GM23248 (cell line): ENCODE data around the gene MECR. TPM values are rescaled to one million over a fixed set of nuclear protein-coding genes. Genes with fewer than 3 reads are reported as not detected.

Experiments used
- DNase-seq: peaks from one replicate; pipeline ENCODE4 v3.0.0-alpha.2; 2015
- H2AFZ ChIP-seq: fragments of 200-600 bp; sonication (generic); 2 replicates; pipeline ENCODE4 v1.6.1; 2016; ENCODE audit warnings: antibody characterized with exemption
- H3F3A ChIP-seq: fragments of 200-600 bp; sonication (generic); 2 replicates; pipeline ENCODE4 v1.6.1; 2016; ENCODE audit warnings: mild to moderate bottlenecking, antibody characterized with exemption, mixed run types; ENCODE audit not compliant: insufficient read depth
- H3K27ac ChIP-seq: fragments of 200-600 bp; sonication (generic); 2 replicates; pipeline ENCODE4 v1.5.1; 2016; ENCODE audit warnings: mild to moderate bottlenecking
- H3K27me3 ChIP-seq: fragments of 200-600 bp; sonication (generic); replicated peaks from 2 replicates; pipeline ENCODE4 v1.6.1; 2016; ENCODE audit warnings: mild to moderate bottlenecking; ENCODE audit not compliant: insufficient read depth
- H3K36me3 ChIP-seq: fragments of 200-600 bp; sonication (generic); 2 replicates; pipeline ENCODE4 v1.6.1; 2016; ENCODE audit warnings: low read depth, mild to moderate bottlenecking
- H3K4me1 ChIP-seq: fragments of 200-600 bp; sonication (generic); 2 replicates; pipeline ENCODE4 v1.6.1; 2016; ENCODE audit warnings: mild to moderate bottlenecking; ENCODE audit not compliant: insufficient read depth
- H3K4me2 ChIP-seq: fragments of 200-600 bp; sonication (generic); one replicate; pipeline ENCODE4 v1.6.1; 2016; ENCODE audit warnings: mild to moderate bottlenecking; ENCODE audit not compliant: unreplicated experiment
- H3K4me3 ChIP-seq: fragments of 200-600 bp; sonication (generic); 2 replicates; pipeline ENCODE4 v1.5.1; 2016; ENCODE audit warnings: mild to moderate bottlenecking
- H3K79me2 ChIP-seq: fragments of 200-600 bp; sonication (generic); 2 replicates; pipeline ENCODE4 v1.6.1; 2016; ENCODE audit warnings: mild to moderate bottlenecking; ENCODE audit not compliant: insufficient read depth
- H3K9ac ChIP-seq: fragments of 200-600 bp; sonication (generic); 2 replicates; pipeline ENCODE4 v1.6.1; 2016; ENCODE audit warnings: mild to moderate bottlenecking
- H3K9me2 ChIP-seq: fragments of 200-600 bp; sonication (generic); 2 replicates; pipeline ENCODE4 v1.6.1; 2016; ENCODE audit warnings: mixed run types, mild to moderate bottlenecking, moderate library complexity; ENCODE audit not compliant: insufficient read depth
- H3K9me3 ChIP-seq: fragments of 200-600 bp; sonication (generic); one replicate; pipeline ENCODE4 v1.6.1; 2017; ENCODE audit warnings: low read depth
- H4K20me1 ChIP-seq: fragments of 200-600 bp; sonication (generic); 2 replicates; pipeline ENCODE4 v1.6.0; 2016; ENCODE audit not compliant: insufficient read depth
- EZH2 ChIP-seq: fragments of 200-600 bp; sonication (generic); IDR thresholded peaks from 2 replicates; pipeline ENCODE4 v1.6.1; 2018; ENCODE audit warnings: antibody characterized with exemption, mild to moderate bottlenecking; ENCODE audit not compliant: insufficient read depth, poor library complexity, severe bottlenecking
- EZH2phosphoT487 ChIP-seq: fragments of 200-600 bp; sonication (generic); IDR thresholded peaks from 2 replicates; pipeline ENCODE4 v1.6.1; 2018; ENCODE audit warnings: antibody characterized with exemption, moderate library complexity, mild to moderate bottlenecking, low read depth; ENCODE audit not compliant: insufficient read depth
- WGBS, 2 experiments: methylation state at CpG; one replicate each; pipeline ENCODE4 v1.1.6; 2015 to 2017; ENCODE audit warnings: low lambda C conversion rate in 2 of 2, low coverage in 1 of 2; ENCODE audit errors: missing lambda C conversion rate in 2 of 2; 5-methylcytosine and 5-hydroxymethylcytosine counted together
- in situ Hi-C: fragments of 300-500 bp; cut with MboI; formaldehyde crosslinking; loops from 2 replicates; pipeline ENCODE4 v1.15.0; 2020
- polyA plus RNA-seq: library from polyadenylated mRNA; unstranded; fragments of >200 nt; fragmentation: Nextera tagmentation; extraction: Ambion mirVana; gene quantifications from 2 replicates; pipeline ENCODE4 v1.2.1, GENCODE V29; 2016
- total RNA-seq: library from RNA; depleted of rRNA; stranded (reverse); fragments of >200 nt; shearing (Covaris generic); gene quantifications from 2 replicates; pipeline ENCODE4 v1.2.3, GENCODE V29; 2014

MECR gene
- total and polyA plus RNA-seq, 2 experiments from 2014 or later = 19.1 to 43.3 TPM

- TF ChIP-seq EZH2phosphoT487 = no peak
- TF ChIP-seq EZH2 = no peak
- in situ Hi-C loops = loop anchor here (10.0 to 25.0 kb wide), 3 partner anchors 439 to 1464 kb away; partner anchors contain the start of gene MATN1
- Histone ChIP-seq H3K9me3 (no peaks in the 10 kb centered on the region), H3K9ac (no peak overlapping the region), H3K79me2 (no peaks in the 10 kb centered on the region), H3K36me3 (no peaks in the 10 kb centered on the region), H2AFZ (no peak overlapping the region), H3K4me1 (no peaks in the 10 kb centered on the region), H3K27me3 (no peaks in the 10 kb centered on the region), H3K4me2 (no peak overlapping the region), H3K9me2 (no peaks in the 10 kb centered on the region), H3K4me3 (no peak overlapping the region), H4K20me1 (no peaks in the 10 kb centered on the region), H3F3A (no peaks in the 10 kb centered on the region), H3K27ac (no peak overlapping the region)
- WGBS, 2 experiments = 87 to 100% methylated on average over 2 of the region's 2 CpGs
- no peak for DNase-seq
Measured at GRCh38 chr1:29248409-29248808, 17.7 kb upstream of the MECR start.

- no peaks in the 10 kb centered on the region for H3F3A ChIP-seq
- H3K36me3 ChIP-seq = no peaks in the 10 kb centered on the region
- DNase-seq = no peak
- no peak overlapping the region for H3K4me2 ChIP-seq
- no peaks in the 10 kb centered on the region for H3K4me1 ChIP-seq
- H3K4me3 ChIP-seq = no peak overlapping the region
- H2AFZ ChIP-seq = no peak overlapping the region
- H3K9me2 ChIP-seq = no peaks in the 10 kb centered on the region
- no peaks in the 10 kb centered on the region for H3K27me3 ChIP-seq
- H4K20me1 ChIP-seq = no peaks in the 10 kb centered on the region
- TF ChIP-seq EZH2 (no peak), EZH2phosphoT487 (no peak)
- no peaks in the 10 kb centered on the region for H3K79me2 ChIP-seq
- H3K9ac ChIP-seq = no peak overlapping the region
- H3K9me3 ChIP-seq = no peaks in the 10 kb centered on the region
- no peak overlapping the region for H3K27ac ChIP-seq
- in situ Hi-C loops = loop anchor here (10.0 to 25.0 kb wide), 3 partner anchors 440 to 1465 kb away; partner anchors contain the start of gene MATN1
- 81 to 87% methylated on average over 8 of the region's 8 CpGs for WGBS, 2 experiments
Measured at GRCh38 chr1:29247571-29248273, 17.0 kb upstream of the MECR start.

GRCh38 chr1:29247044-29247443 is 16.3 kb upstream of the MECR start:
- no peak overlapping the region for H3K4me2 ChIP-seq
- H4K20me1 ChIP-seq = no peaks in the 10 kb centered on the region
- TF ChIP-seq EZH2phosphoT487 = no peak
- TF ChIP-seq EZH2 = no peak
- no peaks in the 10 kb centered on the region for H3K27me3 ChIP-seq
- no peaks in the 10 kb centered on the region for H3F3A ChIP-seq
- no peaks in the 10 kb centered on the region for H3K4me1 ChIP-seq
- H3K36me3 ChIP-seq = no peaks in the 10 kb centered on the region
- H2AFZ ChIP-seq = no peak overlapping the region
- H3K9ac ChIP-seq = no peak overlapping the region
- H3K4me3 ChIP-seq = no peak overlapping the region
- no peak for DNase-seq
- in situ Hi-C loops = loop anchor here (10.0 to 25.0 kb wide), 3 partner anchors 440 to 1465 kb away; partner anchors contain the start of gene MATN1
- H3K9me3 ChIP-seq = no peaks in the 10 kb centered on the region
- no peaks in the 10 kb centered on the region for H3K79me2 ChIP-seq
- H3K9me2 ChIP-seq = no peaks in the 10 kb centered on the region
- no peak overlapping the region for H3K27ac ChIP-seq
- WGBS, 2 experiments = 92 to 95% methylated on average over 3 of the region's 3 CpGs

GRCh38 chr1:29245876-29246275 is 15.1 kb upstream of the MECR start:
- no peak for TF ChIP-seq EZH2
- no peak for TF ChIP-seq EZH2phosphoT487
- no peaks in the 10 kb centered on the region for H3K79me2 ChIP-seq

More at GRCh38 chr1:29245876-29246275, 15.1 kb upstream of the MECR start:
- WGBS, 2 experiments = 74 to 75% methylated on average over 5 of the region's 5 CpGs
- H3K4me1 ChIP-seq = no peaks in the 10 kb centered on the region
- H3K9me3 ChIP-seq = no peaks in the 10 kb centered on the region
- H3K4me3 ChIP-seq = no peak overlapping the region
- H3K4me2 ChIP-seq = no peak overlapping the region
- H3F3A ChIP-seq = no peaks in the 10 kb centered on the region
- no peaks in the 10 kb centered on the region for H4K20me1 ChIP-seq
- H3K9me2 ChIP-seq = no peaks in the 10 kb centered on the region
- H3K27me3 ChIP-seq = no peaks in the 10 kb centered on the region
- in situ Hi-C loops = loop anchor here (10.0 to 25.0 kb wide), 3 partner anchors 441 to 1466 kb away; partner anchors contain the start of gene MATN1
- H3K36me3 ChIP-seq = no peaks in the 10 kb centered on the region
- no peak overlapping the region for H3K9ac ChIP-seq
- peak; percentile 39 for DNase-seq
- no peak overlapping the region for H3K27ac ChIP-seq
- no peak overlapping the region for H2AFZ ChIP-seq
